Panc1 (cell line): ENCODE measurements around the gene CDKN2AIP. TPM values are rescaled to one million over a fixed set of nuclear protein-coding genes. Genes with fewer than 3 reads are reported as not detected.

ENCODE experiments used
- ATAC-seq: fragments of 200-7000 bp; cut with Tn5 transposase; 2 replicates; pipeline ENCODE4 v1.9.1; 2020; ENCODE audit warnings: mild to moderate bottlenecking, moderate library complexity
- BruUV-seq: library from RNA; stranded (reverse); fragments of 400-500 nt; replicated peaks from 2 replicates; lab custom pipeline; 2021; lab: Mats Ljungman, UMichigan
- CTCF ChIA-PET: fragments of 300-600 bp; sonication (Branson Sonifier 250); formaldehyde crosslinking; loops from one replicate; lab custom pipeline; 2022; ENCODE audit warnings: antibody characterized with exemption; lab: Charles Lee
- POLR2A ChIA-PET: fragments of 300-600 bp; sonication (Branson Sonifier 250); formaldehyde crosslinking; loops from one replicate; lab custom pipeline; 2022; ENCODE audit warnings: antibody characterized with exemption; lab: Charles Lee
- DNase-seq: peaks from one replicate; pipeline ENCODE4 v3.0.0-alpha.2; 2010; ENCODE audit warnings: low read depth, low spot score
- H3K27ac ChIP-seq: 2 replicates; pipeline ENCODE4 v1.5.1; 2011; ENCODE audit warnings: mild to moderate bottlenecking, low read length, inconsistent platforms
- H3K27me3 ChIP-seq: fragments of 200-500 bp; sonication (Bioruptor generic); 2 replicates; pipeline ENCODE4 v1.6.0; 2014; ENCODE audit warnings: low read length, inconsistent platforms; ENCODE audit not compliant: control insufficient read depth, insufficient read depth
- H3K36me3 ChIP-seq: fragments of 200-500 bp; sonication (Bioruptor generic); 2 replicates; pipeline ENCODE4 v1.5.1; 2014; ENCODE audit warnings: inconsistent platforms, mild to moderate bottlenecking, low read length, moderate library complexity; ENCODE audit not compliant: control insufficient read depth, insufficient read depth
- H3K4me1 ChIP-seq: 2 replicates; pipeline ENCODE4 v1.5.1; 2011; ENCODE audit warnings: inconsistent platforms, mild to moderate bottlenecking, low read length, moderate library complexity; ENCODE audit not compliant: control insufficient read depth, insufficient read depth
- H3K4me3 ChIP-seq, 2 experiments: 2 replicates each; pipeline ENCODE4 v1.5.1; 2011 to 2012; ENCODE audit warnings: low read depth in 2 of 2, low read length in 2 of 2, mild to moderate bottlenecking in 2 of 2, inconsistent platforms in 1 of 2, moderate library complexity in 1 of 2
- H3K9me3 ChIP-seq: fragments of 200-500 bp; sonication (Bioruptor generic); 2 replicates; pipeline ENCODE4 v1.5.1; 2014; ENCODE audit warnings: low read depth, mild to moderate bottlenecking, inconsistent platforms, low read length, moderate library complexity; ENCODE audit not compliant: control insufficient read depth, insufficient read depth
- POLR2AphosphoS5 ChIP-seq: IDR thresholded peaks from 2 replicates; pipeline ENCODE4 v1.6.1; 2012; ENCODE audit warnings: mild to moderate bottlenecking, low read depth, low read length, moderate library complexity
- SIN3A ChIP-seq: IDR thresholded peaks from 2 replicates; pipeline ENCODE4 v1.6.1; 2012; ENCODE audit warnings: low read depth, mild to moderate bottlenecking, low read length, moderate library complexity, borderline replicate concordance; ENCODE audit not compliant: insufficient read depth
- TCF7L2 ChIP-seq: IDR thresholded peaks from 2 replicates; pipeline ENCODE4 v1.6.1; 2011; ENCODE audit warnings: mild to moderate bottlenecking, low read depth, low read length, inconsistent platforms
- in situ Hi-C: cut with HindIII; loops from 2 replicates; pipeline ENCODE4 v1.10.0; 2016; ENCODE audit warnings: low sequenced_read_pairs, low pct_unique_long_range_greater_than_20kb
- intact Hi-C: fragments of 100-400 bp; cut with micrococcal nuclease; formaldehyde crosslinking; loops from one replicate; pipeline ENCODE4 v1.10.0; 2022; ENCODE audit not compliant: unreplicated experiment
- total RNA-seq: library from RNA; stranded (reverse); gene quantifications from one replicate; pipeline ENCODE4 v1.2.1, GENCODE V29; 2021; ENCODE audit not compliant: unreplicated experiment
- TF ChIP-seq, protein P1 (sequence below), 2 experiments: IDR thresholded peaks; 2 replicates each; pipeline ENCODE4 v1.6.1; 2011 to 2012; ENCODE audit warnings: low read depth in 2 of 2, control low read depth in 1 of 2, low read length in 1 of 2, mild to moderate bottlenecking in 1 of 2, moderate library complexity in 1 of 2; ENCODE audit not compliant: insufficient read depth in 1 of 2
- TF ChIP-seq, protein P2 (sequence below): fragments of 450-650 bp; IDR thresholded peaks from 2 replicates; pipeline ENCODE4 v1.5.1; 2017; ENCODE audit warnings: mild to moderate bottlenecking

CDKN2AIP gene
- total RNA-seq, 1 experiment from 2014 or later, result 21.1 TPM

DNA sequence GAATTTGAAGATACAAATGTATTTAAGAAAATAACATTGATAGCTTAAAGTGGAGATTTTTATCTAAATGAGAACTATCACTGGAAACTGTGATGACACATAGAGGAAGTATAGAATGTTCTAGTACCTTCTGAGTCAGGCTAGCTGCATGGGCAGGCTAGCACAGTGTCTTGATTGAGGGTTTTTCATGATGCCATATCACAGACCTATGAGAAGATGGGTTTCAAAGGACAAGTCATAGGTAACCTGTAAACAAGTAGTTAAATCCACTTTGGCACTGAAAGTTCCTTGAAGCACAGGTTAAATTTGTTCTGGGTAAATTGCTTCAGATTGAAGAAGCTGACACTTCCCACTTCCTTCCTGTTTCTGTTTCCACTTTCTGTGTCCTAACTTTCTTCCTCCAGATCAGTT, 48.2 kb upstream of the CDKN2AIP start:
- no peak overlapping the region for H3K4me3 ChIP-seq
- no peaks in the 10 kb centered on the region; the same call in none of the 2 replicates for H3K4me1 ChIP-seq
- BruUV-seq, result no TSS peak
- in situ Hi-C loops (no loop called here), intact Hi-C loops (loop anchor here (10.0 kb wide), 1 partner anchor 91 kb away; no protein-coding TSS in a partner anchor)
- CTCF ChIA-PET, result no interaction called here
- POLR2A ChIA-PET, result no interaction called here
- no peak overlapping the region for H3K27ac ChIP-seq
- H3K9me3 ChIP-seq, result no peaks in the 10 kb centered on the region
- TF ChIP-seq TCF7L2, result no peak
- DNase-seq (no peak), ATAC-seq (no peak)
- H3K36me3 ChIP-seq, result no peaks in the 10 kb centered on the region
- H3K27me3 ChIP-seq, result no peaks in the 10 kb centered on the region

DNA sequence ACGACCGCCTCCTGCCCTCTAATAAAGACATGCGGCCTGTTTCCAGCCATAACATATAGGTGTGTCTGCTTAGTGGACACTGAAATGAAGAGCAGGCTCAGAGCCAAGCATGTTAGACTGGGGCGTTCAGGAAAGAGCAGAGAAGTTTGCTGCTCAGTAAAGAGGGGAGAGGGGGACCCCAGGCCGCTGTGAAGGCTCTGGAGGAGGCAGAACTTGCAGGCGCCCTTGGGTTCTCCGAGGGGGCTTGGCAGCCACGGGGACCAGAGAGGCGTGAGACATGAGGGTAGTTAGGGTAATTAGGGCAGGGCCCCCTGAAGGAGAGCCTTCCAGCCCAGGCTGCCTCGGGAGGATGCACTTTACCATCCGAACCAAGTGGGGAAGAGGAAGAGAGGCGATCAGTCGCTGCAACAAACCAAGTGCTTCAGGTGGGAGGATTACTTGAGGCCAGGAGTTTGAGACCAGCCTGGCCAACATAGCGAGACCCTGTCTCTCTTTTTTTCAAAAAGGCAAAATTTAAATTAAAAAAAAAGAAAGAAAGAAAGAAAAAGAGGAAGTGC, 46.6 kb upstream of the CDKN2AIP start:
- no peak for TF ChIP-seq TCF7L2
- TF ChIP-seq, protein P1, sequence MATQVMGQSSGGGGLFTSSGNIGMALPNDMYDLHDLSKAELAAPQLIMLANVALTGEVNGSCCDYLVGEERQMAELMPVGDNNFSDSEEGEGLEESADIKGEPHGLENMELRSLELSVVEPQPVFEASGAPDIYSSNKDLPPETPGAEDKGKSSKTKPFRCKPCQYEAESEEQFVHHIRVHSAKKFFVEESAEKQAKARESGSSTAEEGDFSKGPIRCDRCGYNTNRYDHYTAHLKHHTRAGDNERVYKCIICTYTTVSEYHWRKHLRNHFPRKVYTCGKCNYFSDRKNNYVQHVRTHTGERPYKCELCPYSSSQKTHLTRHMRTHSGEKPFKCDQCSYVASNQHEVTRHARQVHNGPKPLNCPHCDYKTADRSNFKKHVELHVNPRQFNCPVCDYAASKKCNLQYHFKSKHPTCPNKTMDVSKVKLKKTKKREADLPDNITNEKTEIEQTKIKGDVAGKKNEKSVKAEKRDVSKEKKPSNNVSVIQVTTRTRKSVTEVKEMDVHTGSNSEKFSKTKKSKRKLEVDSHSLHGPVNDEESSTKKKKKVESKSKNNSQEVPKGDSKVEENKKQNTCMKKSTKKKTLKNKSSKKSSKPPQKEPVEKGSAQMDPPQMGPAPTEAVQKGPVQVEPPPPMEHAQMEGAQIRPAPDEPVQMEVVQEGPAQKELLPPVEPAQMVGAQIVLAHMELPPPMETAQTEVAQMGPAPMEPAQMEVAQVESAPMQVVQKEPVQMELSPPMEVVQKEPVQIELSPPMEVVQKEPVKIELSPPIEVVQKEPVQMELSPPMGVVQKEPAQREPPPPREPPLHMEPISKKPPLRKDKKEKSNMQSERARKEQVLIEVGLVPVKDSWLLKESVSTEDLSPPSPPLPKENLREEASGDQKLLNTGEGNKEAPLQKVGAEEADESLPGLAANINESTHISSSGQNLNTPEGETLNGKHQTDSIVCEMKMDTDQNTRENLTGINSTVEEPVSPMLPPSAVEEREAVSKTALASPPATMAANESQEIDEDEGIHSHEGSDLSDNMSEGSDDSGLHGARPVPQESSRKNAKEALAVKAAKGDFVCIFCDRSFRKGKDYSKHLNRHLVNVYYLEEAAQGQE (IDR thresholded peaks at IDR 0.05; ENCODE audit: insufficient read depth in 1 of 2, low read depth in 2 of 2, low read length in 1 of 2), result no peak
- TF ChIP-seq, protein P2, sequence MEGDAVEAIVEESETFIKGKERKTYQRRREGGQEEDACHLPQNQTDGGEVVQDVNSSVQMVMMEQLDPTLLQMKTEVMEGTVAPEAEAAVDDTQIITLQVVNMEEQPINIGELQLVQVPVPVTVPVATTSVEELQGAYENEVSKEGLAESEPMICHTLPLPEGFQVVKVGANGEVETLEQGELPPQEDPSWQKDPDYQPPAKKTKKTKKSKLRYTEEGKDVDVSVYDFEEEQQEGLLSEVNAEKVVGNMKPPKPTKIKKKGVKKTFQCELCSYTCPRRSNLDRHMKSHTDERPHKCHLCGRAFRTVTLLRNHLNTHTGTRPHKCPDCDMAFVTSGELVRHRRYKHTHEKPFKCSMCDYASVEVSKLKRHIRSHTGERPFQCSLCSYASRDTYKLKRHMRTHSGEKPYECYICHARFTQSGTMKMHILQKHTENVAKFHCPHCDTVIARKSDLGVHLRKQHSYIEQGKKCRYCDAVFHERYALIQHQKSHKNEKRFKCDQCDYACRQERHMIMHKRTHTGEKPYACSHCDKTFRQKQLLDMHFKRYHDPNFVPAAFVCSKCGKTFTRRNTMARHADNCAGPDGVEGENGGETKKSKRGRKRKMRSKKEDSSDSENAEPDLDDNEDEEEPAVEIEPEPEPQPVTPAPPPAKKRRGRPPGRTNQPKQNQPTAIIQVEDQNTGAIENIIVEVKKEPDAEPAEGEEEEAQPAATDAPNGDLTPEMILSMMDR, result no peak
- no peak for TF ChIP-seq SIN3A
- no peak for TF ChIP-seq POLR2AphosphoS5
- BruUV-seq, result no TSS peak
- ChIA-PET POLR2A (no interaction called here), CTCF (no interaction called here)
- no peaks in the 10 kb centered on the region for H3K9me3 ChIP-seq
- peak overlapping the region; percentile 39 to 57 for H3K4me3 ChIP-seq
- H3K27me3 ChIP-seq, result no peaks in the 10 kb centered on the region
- intact Hi-C loops (loop anchor here (10.0 kb wide), 1 partner anchor 93 kb away; no protein-coding TSS in a partner anchor), in situ Hi-C loops (no loop called here)
- H3K4me1 ChIP-seq, result no peaks in the 10 kb centered on the region; the same call in none of the 2 replicates
- DNase-seq (no peak), ATAC-seq (no peak)
- no peaks in the 10 kb centered on the region for H3K36me3 ChIP-seq
- H3K27ac ChIP-seq, result peak overlapping the region; percentile 61
